G401.6 (cell line): ENCODE results near the gene CDH26.
"Not testable (repeated sequence)": the region's sequence is repeated elsewhere in the genome, so short reads cannot be mapped to it uniquely, and the experiment has no call there.

Experiments
- FAIRE-seq: peaks from 2 replicates; lab custom pipeline; 2012; peaks lifted over from hg19 to GRCh38; lab: Jason Lieb, UNC

Gene CDH26

DNA sequence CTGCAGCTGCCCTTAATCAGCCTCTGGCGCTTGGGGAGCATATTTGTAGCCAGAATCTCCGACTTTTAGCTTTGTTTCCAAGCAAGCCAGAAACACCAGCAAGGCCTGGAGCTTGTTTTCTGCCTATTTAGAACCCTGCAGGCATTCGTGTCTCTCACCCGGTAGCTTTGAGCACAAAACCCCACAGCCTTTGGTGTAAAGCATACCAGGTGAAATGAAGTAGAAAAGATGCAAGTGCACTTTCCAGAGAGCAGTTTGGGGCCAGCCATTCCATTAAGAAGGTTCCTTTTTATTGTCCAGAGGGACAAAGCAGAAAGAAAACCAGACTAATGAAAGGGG is 17.3 kb upstream of the CDH26 start:
- FAIRE-seq: no peak

DNA sequence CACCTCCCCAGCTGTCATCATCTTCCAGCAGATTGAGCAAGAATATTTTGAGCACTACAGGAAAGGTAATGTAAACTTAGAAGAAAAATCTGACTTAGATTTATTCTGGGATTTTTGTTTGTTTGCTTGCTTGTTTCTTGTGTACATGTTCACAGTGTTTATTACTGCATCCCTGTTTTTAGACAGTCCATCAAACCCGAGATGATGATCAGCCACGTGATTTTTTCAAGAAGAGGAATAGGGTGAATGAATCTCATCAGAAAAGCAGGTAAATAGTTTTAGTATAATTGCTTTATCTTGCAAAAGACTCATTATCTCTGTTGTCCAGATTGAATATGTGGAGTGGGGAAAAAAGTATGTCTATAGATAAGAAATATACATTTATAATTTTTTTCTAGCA is 16.0 kb upstream of the CDH26 start:
- FAIRE-seq: no peak

DNA sequence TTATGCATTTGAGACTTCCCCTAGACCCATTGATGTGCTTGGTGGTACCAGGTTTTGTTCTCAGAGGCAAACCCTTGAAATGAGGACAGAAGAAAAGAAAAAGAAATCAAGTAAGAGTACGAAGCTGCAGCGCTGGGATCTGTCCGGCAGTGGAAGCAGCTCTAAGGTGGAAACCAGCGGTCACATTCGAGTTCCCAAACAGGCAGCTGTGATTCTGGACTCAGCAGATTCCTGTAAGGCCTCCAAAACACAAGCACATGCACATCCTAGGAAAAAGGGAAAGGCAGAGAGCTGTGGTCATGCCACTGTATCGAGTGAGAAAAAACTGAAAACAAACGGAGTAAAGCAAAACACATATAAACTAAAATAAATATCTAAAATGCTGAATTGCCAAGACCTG is 13.5 kb upstream of the CDH26 start:
- FAIRE-seq: no peak

- no peak for FAIRE-seq
Observed at GRCh38 chr20:59945175-59945574, 13.0 kb upstream of the CDH26 start.

GRCh38 chr20:59945731-59946130 is 12.5 kb upstream of the CDH26 start:
- peak; percentile 80 for FAIRE-seq

GRCh38 chr20:59947376-59947775 is 10.8 kb upstream of the CDH26 start:
- FAIRE-seq: no peak

DNA sequence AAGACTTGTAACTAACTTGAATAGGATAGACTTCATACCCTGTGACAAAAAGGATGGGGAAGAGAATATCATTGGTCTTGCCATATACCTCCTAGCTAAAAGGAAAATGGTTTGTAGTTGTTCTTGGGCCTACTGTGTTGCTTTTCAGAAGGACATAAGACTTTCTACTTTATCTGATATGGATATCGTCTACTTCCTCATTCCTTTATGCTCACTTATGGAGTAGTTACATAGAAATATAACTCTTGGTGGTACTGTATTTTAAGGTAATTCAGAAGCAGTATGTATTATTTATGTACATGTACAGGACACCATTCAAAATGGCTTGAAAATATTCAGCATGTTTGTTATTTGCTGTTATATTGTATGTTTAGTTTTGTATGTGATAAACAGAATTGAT is 10.0 kb upstream of the CDH26 start:
- FAIRE-seq: no peak

- FAIRE-seq: peak; percentile 93
Observed at GRCh38 chr20:59948828-59949720, 9.1 kb upstream of the CDH26 start.

- no peak for FAIRE-seq
Observed at GRCh38 chr20:59949911-59950310, 8.3 kb upstream of the CDH26 start.

DNA sequence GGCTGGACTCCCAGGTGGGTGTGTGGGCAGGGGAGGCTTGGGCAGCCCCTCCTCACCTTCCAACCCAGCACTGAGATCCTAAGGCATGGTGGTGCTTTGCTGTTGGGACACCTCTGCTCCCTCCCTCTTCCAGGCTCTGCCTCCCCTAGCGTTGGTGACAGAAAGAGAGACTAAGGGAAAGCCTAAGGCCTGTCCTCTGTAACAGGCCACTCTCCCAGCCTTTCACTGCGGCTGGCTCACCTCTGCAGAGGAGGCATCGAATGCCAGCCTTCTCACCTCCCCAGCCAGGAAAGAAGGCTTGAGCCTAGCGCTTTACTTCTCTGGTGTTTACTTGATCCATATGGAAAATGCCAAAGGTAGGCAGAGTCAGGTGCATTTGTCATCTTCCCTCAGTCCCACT is 3.5 kb upstream of the CDH26 start:
- FAIRE-seq: no peak

DNA sequence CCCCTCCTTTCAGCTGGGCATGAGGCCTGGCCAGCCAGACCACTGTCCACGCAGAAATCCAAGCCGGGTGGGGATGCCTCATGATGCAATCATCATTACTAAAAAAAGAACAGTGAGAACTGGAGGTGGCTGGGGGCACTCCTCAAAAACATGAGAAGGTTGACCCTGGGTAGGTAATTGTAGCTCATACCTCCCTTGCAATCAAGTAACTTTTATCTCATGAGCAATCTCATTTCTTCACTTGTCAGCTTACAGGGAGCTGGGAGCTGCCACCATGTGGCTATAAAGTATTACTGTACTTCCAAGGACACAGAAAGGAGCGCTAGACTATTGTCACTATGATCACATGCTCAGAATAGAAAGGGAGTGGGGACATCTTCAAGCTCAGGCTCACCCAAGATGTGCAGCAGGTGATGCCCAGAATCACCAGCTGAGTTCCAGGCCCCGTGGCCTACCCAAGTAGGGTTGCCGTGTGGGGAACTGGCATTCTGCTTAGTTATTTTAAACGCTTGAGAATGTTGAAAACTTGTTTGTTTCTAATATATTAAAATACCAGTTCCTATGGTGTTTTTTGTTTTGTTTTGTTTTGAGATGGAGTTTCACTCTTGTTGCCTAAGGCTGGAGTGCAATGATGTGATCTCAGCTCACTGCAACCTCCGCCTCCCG is 3.0 kb upstream of the CDH26 start:
- FAIRE-seq: no peak

DNA sequence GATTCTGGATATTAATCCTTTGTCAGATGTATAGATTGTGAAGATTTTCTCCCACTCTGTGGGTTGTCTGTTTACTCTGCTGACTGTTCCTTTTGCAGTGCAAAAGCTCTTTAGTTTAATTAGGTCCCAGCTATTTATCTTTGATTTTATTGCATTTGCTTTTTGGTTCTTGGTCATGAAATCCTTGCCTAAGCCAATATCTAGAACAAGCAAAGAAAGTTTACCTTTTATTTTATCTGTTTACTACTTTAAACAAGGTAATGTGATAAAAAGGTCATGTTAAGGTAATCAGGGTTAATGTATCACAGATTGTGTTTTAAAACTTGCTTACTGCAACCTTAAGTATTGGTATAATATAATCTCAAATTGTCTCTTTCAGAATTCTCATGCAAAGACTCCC is 655 bp upstream of the CDH26 start:
- FAIRE-seq: not testable (repeated sequence)

DNA sequence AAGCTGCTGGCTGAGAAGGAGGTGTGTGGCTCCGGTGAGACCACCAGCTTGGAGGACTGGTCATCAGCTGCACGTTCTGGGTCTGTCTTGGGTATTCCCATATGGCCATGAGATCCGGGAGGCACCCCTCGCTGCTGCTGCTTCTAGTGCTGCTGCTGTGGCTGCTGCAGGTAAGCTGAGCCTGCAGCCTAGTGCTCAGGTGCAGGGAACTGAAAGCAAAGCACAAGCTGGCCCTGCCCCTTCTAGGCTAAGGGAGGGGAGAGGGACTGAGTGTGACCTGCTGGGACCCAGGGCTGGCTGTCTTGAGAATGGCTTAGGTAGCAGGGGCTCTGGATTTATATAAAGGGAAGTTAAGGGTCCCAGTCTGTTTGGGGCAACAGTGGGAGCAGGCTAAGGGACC is 403 bp downstream of the CDH26 start:
- no peak for FAIRE-seq

DNA sequence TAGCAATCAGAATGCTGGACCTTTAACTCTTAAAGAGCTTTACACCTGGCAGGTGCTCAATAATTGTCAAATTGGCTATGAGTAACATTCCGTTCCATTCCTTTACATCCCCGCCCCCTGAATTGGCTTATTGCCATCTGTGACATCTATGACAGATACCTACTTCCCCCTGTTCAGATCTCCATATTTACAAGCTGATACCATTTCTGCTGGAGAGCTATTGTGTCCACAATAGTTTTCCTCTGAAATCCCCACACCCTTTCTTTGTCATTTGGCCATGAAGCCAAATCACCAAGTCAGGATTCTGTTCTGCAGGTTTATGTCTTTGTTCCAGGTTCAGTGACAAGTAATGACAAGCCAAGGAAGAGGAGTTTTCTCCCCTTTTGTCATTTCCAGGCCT is 3.2 kb downstream of the CDH26 start:
- FAIRE-seq: no peak

DNA sequence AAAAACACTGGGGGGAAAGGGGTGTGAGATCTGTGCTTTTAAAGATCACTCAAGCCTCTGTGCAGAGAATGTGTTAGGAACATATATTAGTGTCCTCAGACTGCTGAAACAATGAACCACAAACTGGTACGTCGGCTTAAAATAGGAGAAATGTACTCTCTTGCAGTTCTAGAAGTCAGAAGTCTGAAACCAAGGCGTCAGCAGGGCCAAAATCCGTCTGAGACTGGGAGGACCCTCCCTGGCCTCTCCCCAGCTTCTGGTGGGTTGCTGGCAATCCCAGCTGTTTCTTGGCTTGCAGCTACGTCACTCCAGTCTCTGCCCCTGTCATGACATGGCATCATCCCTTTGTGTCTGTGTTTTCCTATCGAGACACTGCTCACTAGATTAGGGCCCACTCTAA is 3.9 kb downstream of the CDH26 start:
- no peak for FAIRE-seq

GRCh38 chr20:59966428-59966827 is 8.2 kb downstream of the CDH26 start:
- FAIRE-seq: no peak

DNA sequence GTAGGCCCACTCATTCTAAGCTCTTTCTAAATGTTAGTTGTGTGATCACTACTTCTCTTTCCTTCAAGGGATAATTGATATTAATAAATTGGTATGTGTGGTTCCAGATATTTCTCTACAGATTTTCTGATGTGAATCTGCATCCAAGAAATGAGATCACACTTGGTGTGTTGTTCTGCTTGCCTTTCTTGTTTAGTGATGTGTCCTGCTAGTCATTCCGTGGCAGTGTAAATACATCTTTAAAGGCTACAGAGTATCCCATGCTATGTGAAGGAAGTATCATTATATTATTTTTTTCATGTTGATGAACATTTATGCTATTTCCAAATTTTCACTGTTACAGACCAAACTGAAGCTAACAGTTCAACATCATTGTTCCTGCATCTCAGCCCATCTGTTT is 13.2 kb downstream of the CDH26 start:
- FAIRE-seq: no peak

GRCh38 chr20:59972037-59972801 is 14.0 kb downstream of the CDH26 start:
- FAIRE-seq: no peak

DNA sequence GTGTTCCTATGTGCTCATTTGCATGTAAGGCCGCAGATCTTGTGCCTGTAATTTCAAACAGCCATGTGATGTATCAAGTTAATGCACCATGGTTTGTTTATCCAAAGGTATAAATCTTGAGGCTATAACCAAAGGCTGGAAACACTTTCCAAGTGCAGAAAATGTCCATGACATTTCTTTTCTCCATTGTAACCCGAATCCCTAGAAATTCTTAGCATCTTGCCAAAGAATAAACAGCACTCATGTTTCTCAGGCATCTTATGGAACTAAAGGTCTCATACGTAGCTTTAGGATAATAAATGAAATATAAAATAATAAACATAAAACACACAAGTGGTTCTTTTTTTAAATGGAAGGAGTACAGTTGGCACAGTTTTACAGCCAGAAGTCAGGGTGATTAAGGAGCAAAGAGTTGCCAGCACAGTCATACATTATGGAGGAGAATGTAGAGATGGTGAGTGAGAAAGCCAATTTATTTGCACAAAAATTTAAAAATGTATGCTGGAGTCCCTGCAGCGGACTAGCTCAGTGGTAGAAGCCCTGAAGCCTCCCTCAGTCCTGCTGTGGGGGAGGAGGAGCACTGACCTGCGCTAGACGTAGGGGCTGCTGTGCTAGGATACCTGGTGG is 18.0 kb downstream of the CDH26 start:
- FAIRE-seq: no peak

DNA sequence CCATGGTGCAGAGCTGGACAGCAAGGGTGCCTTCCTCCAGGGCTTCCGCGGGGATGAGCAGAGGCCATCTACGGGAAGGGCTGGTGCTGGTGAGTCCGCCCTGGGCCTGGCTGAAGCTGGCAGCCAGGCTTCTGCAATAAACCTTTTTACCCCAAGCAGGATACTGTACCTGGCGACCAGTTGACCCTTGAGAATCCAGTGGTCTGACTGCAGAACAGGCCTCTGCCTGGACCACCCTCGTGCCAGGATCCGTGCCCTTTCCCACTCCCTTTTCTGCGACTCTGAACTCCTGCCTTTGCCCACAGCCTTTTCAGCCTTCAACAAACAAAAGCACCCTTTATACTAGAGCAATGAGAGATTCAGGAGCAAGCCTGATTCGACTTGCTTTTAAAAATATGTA is 18.9 kb downstream of the CDH26 start:
- no peak for FAIRE-seq

GRCh38 chr20:59983076-59983475 is 24.9 kb downstream of the CDH26 start:
- FAIRE-seq: no peak

DNA sequence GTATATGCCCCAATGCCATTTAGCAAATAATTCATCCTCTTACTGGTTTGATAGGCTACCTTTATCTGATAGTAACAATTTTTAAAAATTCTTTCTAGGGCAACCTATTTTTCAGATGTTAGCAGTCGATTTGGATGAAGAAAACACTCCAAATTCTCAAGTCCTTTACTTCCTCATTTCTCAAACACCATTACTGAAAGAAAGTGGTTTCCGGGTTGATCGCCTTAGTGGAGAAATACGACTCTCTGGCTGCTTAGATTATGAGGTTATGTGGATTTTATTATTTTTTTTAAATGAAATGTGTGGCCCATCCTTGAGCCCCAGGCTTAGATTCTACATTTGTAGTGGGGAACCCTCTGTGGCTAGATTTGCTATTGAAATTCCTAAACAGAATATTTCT is 26.3 kb downstream of the CDH26 start:
- FAIRE-seq: no peak

DNA sequence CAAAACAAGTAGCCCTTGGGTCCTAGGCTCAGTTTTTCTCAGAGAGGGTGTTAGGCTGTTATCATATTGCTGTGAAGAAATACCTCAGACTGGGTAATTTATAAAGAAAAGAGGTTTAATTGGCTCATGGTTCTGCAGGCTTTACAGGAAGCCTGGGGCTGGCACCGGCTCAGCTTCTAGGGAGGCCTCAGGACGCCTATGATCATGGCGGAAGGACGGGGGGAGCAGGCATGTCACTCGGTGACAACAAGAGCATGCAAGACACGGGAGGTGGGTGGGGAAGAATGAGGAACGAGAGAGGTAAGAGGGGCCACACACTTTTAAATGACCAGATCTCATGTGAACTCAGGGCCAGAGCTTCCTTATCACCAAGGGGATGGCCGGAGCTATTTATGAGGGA is 26.9 kb downstream of the CDH26 start:
- no peak for FAIRE-seq
